Activated T-helper 1 cell treated with anti-CD3 and anti-CD28 coated beads, Interleukin-2, amount 50 U/mL, for 16 hours (primary cell): ENCODE data around the gene FIG4.
"Not testable (repeated sequence)": the region's sequence is repeated elsewhere in the genome, so short reads cannot be mapped to it uniquely, and the experiment has no call there.

Source experiments
- DNase-seq, 2 donors: peaks; one replicate each; pipeline ENCODE4 v3.0.0-alpha.2; 2020; ENCODE audit warnings: low read depth in 1 of 2, low spot score in 1 of 2

FIG4 gene

DNA sequence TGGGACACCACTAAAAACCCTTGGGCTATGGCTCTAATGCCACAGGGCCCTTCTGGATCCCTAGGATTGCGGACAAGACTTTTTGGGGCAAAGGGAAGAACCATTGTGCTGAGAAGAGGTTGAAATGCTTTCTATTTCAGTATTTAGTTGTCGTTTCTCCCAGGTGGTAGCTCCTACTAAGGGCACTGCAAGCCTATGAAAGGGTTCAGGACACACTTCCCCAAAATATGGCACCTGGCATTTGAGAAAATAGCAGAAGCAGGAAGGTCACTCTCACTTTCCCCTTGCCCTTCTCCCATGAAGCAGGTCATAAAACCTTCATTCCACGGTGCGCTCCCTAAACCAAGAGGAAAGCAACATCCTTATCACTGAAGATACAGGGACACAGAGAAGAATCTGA, 161.6 kb downstream of the FIG4 start:
- no peak for DNase-seq

- no peak for DNase-seq
These were observed 162.3 kb downstream of the FIG4 start for GRCh38 chr6:109853426-109853825.

GRCh38 chr6:109853951-109854350, 162.9 kb downstream of the FIG4 start:
- no peak for DNase-seq

DNA sequence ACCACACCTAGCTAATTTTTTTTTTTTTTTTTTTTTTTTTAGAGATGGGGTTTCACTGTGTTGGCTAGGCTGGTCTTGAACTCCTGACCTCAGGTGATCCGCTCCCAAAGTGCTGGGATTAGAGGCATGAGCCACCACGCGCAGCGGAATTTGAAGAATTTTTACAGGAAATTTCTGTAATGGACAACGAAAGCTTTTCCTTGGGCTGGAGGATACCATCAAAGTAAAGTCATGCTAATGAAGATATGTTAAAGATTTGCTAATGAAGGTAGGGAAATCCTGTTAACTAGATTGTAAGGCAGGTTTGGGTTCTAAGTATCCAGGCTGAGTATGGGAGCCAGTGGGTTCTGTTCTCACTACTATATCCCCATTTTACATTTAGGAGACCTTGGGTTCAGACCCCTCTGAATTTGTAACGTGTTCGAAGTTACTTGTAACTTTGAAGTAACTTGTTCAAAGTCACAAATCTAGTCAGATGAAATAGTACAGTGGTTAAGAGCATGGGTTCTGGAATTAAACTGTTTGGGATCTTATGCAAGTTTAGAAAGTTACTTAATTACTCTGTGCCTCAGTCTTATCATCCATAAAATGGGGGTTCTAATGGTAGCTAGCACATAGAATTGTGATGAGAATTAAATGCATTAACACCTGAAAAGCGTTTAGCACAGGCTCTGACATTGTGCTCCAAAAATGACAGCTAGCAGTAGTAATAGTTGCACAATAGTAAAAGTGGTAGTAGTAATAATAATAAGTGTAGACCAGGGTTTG, 163.6 kb downstream of the FIG4 start:
- no peak for DNase-seq

DNA sequence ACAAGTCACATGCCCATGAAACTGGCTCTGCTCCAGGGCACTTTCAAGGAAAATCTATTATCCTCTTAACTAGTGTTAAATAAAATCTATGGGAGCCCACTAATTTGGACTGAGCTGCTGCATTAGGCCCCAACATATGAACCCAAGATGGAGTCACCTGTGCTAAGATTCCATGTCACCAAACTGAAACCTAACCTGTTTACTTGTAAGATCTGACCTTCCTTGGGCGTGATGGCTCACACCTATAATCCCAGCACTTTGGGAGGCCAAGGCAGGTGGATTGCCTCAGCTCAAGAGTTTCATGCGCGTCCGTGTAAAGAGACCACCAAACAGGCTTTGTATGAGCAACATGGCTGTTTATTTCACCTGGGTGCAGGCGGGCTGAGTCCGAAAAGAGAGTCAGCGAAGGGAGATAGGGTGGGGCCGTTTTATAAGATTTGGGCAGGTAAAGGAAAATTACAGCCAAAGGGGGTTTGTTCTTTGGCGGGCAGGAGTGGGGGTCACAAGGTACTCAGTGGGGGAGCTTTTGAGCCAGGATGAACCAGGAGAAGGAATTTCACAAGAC, 164.5 kb downstream of the FIG4 start:
- DNase-seq, result not testable (repeated sequence)

- no peak for DNase-seq
These were observed 170.8 kb downstream of the FIG4 start for GRCh38 chr6:109861946-109862345.

DNA sequence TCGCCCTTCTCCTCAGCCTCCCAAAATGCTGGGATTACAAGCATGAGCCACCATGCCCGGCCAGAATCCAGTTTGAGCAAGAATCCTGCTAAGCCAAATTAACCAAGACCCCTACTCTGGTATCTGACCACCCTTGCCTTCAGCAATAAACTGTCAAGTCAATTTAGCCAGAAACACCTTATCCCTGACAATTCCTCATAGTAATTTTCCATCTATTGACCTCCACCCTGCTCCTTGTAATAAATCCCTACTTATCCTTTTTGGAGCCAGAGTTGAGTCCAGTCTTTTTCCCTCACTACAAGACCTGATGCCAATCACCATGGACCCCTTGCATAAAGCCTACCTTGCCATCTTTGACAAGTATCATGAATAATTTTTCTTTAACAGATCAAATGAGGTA, 173.0 kb downstream of the FIG4 start:
- no peak for DNase-seq

DNA sequence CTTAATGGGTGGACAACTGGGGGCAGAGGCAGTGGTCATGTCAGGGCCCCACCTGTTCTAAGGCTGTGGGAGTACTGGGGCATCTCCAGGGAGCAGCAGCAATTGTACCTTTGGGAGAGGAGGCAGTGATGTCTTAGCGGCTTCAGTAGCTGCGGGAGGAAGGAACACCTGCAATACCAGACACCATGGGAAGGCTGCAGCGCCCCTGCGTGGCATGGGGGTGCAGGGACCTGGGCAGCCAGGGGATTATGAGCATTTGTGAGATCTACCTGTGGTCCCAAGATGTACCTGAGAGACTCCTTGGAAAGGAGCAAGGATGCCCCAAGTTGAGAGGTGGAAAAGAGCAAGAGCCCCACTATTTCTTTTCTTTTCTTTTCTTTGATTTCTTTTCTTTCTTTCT, 174.9 kb downstream of the FIG4 start:
- DNase-seq, result no peak

GRCh38 chr6:109867009-109867969, 176.2 kb downstream of the FIG4 start:
- no peak for DNase-seq

DNA sequence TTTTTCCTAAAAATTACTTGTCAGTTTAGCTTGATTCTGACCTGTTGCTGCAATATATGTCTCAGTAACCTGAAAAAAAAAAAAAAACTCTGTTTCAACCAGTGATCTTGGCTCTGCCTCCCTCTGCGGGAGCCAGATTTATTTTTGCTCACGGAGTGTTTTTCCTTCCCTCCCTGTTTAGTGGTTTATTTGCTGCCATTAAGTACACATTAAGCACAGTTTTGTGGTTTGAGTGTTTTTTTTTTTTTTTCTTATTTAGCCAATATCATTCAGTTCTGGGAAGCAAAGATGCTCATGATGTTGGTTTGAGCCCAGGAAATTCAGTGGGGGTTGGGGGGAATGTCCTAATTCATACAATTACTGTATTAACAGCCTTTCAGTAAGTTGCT, 176.9 kb downstream of the FIG4 start:
- no peak for DNase-seq

DNA sequence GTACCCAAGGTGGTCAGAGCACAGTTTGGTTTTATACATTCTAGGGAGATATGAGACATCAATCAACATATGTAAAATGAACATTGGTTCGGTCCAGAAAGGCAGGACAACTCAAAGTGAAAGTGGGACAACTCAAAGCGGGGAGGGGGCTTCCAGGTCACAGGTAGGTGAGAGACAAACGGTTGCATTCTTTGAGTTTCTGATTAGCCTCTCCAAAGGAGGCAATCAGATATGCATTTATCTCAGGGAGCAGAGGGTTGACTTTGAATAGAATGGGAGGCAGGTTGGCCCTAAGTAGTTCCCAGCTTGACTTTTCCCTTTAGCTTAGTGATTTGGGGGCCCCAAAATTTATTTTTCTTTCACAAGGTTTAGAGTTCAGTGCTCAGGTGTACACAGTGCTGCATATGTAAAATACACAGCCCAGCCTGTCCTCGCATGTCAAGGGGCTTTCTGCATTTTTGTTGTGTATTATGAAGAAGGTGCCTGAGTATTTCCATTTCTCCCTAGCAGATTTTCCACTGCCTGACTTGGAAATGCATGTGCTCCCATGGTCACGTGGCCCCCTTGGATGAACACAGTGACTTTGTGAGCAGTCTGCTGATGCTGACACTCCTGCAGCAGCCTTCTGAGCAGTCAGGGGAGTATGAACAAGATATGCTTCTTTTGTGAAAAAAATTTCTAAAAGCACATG, 178.4 kb downstream of the FIG4 start:
- not testable (repeated sequence) for DNase-seq

DNA sequence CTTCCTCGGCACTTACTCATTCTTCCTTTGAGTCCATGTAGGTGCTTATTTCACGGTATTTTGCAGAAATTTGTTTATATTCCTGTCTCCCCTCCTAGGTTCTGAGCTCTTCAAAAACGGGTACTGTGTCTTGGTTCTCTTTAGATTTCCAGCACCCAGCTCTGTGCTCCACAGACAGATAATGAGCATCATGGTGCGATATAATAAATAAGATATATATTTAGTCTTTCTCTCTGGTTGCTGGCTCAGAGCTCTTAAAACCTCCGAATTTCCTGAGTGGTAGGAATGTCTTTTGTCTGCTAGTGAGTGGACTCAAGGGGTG, 179.0 kb downstream of the FIG4 start:
- no peak for DNase-seq

- DNase-seq, result no peak
These were observed 181.5 kb downstream of the FIG4 start for GRCh38 chr6:109872549-109872948.

DNA sequence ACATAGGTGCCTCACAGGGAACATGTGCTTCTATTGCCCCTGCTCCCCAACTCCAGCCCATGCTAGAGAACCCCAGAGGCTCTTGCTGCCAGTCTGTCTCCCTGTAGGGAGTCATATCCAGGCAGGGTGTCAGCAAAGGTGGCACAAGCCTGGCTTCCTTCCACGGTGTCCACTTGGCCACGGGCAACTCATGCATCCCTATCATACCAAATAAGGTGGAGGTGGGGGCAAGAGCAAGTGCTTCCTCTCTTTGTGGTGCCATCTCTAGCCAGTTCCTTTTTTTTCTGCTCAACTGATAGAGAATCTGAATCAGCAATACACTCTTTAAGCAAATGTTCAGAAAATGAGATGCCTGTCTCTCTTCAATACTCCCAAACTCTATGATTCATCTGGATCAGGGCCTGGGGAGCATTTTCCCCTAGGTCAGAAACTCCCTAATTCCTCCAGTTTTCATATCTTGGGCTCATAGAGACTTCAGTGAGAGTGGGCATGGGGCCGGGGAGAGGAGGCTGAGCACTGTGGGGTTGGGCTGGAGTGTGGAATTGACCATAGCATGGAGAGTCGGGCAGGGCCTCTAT, 182.0 kb downstream of the FIG4 start:
- no peak for DNase-seq

GRCh38 chr6:109874086-109874485, 183.0 kb downstream of the FIG4 start:
- DNase-seq, result no peak

- no peak for DNase-seq
These were observed 183.5 kb downstream of the FIG4 start for GRCh38 chr6:109874621-109875020.
